Stimulated activated CD4-positive, alpha-beta T cell treated with anti-CD3 and anti-CD28 coated beads, TNF-alpha, amount 100 ng/mL, for 48 hours (primary cell): ENCODE results near the gene KRTAP10-4.
"Not testable (repeated sequence)": the region's sequence is repeated elsewhere in the genome, so short reads cannot be mapped to it uniquely, and the experiment has no call there.

ENCODE experiments used
- DNase-seq, 3 donors: peaks; one replicate each; pipeline ENCODE4 v3.0.0-alpha.2; 2020; ENCODE audit warnings: low read depth in 3 of 3

KRTAP10-4 gene

DNA sequence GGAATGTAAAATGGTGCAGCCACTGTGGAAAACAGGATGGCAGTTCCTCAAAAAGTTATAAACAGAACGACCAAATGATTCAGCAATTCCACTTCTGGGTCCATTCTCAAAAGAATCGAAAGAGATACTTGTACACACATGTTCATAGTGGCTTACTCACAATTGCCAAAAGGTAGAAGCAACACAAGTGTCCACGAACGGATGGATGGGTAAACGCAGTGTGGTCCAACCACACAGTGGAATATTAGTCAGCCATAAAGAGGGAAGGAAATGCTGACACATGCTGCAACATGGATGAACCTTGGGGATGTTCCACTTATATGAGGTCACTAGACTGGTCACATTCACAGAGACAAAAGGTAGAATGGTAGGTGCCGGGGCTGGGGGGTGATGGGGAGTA, 38.8 kb upstream of the KRTAP10-4 start:
- no peak for DNase-seq

DNA sequence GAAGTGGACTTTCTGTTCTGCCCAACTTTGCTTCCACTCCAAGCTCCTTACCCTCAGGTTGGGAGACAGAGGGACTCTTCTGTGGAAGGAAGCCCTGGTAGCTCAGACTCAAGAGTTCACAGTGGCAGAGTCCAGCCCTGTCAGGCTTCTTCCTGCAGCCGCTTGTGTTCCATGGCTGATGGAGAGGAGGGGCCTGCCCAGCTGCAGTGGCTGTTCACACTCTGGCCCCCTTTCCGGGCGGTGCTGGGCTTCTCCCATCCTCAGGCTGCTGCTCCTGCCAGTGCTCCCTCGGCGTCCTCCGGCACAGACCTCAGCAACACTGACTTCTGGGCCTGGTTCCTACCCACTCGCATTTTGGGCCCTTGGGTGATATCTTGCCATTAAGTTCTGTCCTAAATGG, 37.6 kb upstream of the KRTAP10-4 start:
- DNase-seq, result no peak

DNA sequence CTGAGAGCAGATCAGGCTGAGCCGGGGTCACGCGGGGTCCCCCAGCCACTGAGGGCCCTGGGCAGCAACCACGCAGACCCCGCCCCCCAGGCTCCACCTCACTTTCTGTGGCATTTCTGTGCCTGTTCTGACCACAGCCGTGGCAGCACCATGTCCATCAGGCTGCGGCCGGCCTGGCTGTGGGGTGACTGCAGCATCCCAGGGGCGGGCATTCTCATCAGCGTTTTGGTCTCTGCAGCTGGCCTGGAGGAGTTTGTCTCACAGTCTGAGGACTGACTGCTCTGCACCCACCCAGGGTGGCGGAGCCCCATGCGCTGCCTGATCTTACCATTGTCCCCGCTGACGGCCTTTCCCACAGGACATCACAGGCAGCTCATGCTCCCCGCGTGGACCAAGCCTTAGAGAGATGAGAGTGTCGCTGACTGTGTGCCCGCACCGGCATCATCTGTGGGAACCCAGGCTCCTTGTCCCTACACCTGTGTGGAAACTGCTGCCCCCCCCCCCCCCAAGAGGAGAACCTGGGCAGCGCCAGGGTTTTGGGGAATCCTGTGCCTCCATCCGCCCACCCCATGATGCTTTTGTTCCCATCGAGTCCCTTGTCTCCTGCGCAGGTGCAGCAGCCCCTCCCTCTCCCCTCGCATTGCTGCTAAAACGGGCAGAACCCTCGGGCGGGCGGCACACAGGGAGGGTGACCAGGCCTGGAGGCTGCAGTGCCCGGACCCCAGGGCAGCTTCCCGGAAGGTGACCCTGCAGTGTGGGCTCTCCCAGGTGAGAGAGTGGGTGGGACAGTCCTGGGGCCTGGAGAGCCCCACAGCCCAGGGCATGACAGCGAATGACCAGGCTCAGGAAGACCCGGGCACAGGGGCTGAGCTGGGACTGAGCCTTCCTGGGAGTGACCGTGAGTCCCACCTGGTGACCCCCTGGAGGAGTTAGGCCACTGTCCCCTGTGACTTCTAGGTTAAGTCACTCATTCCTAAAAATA, 35.3 kb upstream of the KRTAP10-4 start:
- no peak for DNase-seq

DNA sequence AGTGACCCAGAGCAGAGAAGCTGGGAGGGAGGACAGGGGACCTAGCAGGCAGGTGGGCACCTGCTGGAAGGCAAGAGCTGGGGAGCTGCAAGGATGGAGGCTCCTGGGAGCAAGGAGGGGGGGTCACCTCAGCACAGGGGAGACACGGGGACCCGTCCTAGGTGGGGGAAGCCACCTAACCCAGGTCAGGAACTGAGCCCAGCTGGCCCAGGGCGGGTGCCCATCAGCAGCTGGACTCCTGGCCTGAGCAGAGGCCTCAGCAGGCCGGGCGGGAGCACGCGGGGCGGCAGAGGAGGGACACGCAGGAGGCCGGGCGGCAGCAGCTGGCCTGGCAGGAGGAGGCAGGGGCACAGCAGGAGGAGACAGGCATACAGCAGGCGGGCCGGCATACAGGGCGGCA, 34.5 kb upstream of the KRTAP10-4 start:
- DNase-seq, result no peak

DNA sequence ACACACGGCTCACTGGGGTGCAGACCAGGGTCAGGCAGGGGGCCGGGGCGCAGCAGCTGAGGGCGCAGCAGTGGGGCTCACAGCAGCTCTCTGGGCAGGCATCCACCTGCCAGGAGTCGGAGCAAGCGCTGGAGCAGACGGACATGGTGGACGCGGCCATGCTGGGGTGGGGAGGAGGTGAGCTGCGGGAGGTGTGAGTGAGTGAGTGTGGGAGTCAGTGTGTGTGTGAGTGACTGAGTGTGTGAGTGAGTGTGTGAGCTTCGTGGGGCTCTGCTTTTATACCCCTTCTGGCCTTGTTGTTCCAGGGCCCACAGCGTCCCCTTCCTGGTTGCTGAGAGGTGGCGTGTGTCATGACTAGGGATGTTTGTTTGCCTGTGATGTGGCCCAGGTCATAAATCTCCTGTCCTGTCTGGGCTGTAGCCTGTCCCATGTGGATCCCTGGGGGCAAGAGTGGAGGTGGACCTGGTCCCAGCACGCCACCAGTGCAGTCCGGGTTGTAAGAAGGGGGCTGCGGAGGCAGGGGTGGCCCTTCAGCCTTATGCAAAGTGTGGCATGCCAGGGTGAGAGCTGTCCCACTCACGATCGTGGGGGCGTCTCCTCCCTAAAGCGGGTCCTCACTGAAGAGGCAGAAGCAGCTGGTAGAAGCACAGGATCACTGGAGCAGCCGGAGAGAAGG, 33.4 kb upstream of the KRTAP10-4 start, which contains the start of gene KRTAP10-1:
Gene KRTAP10-1, minus strand, starts transcription at position 205 of the 676 bp plus-strand sequence. Its CDS starts 45 bp downstream, at position 160.
- DNase-seq, result no peak

DNA sequence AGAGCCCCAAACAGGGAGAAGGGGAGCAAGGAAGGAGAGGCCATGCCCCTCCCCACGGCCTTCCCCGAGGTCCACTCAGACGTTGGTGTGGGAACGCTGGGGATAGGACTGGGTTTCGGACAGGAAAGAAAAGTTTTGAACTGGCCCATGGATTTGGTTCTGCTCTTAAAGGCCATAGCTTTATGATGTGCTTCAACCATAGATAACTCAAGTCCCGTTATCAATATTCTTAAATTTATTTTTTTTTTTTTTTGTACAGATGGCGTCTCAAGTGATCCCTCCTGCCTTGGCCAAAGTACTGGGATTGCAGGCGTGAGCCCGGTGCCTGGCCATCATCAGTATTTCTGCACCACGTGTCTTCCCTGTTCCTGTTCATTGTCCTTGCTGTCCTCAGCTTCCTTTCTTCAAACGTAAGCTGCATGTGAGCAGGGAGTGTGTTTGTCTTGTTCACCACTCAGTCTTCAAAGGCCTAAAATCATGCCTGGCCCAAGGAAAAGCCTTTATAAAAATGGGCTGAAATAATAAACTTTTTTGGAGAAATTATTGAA, 32.7 kb upstream of the KRTAP10-4 start:
- no peak for DNase-seq

DNA sequence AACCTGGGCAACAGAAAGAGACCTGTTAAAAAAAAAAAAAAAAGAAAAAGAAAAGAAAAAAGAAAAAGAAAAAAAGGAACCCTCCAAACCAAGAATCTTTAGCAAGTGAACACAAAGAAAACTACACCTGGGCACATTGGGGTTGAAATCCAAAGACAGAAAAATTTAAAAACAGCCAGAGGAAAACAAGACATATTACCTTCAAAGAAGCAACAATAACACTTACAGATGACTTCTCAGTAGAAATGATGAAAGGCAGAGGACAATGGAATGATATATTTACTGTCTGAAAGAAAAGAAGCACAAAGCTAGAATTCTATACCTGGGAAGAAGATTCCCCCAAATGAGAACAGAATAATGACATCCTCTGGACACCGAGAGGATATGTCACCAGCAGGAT, 30.8 kb upstream of the KRTAP10-4 start:
- DNase-seq, result no peak

DNA sequence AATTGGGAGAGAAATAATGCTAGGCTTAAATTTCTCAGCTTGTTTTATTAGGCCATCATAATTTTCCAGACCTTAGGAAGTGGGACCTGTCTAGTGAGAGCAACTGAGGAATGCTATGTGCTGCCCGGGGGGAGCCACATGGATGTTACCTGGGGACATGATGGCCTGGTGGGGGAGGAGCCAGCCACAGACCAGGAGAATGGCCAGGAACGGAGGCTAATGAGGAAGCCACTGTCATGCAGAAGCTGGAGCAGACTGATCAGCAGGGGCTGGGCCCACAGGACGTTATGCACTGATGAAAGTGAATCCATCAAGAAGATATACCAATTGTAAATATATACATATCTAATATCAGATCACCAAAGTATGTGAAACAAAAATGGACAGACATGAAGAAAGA, 29.0 kb upstream of the KRTAP10-4 start:
- no peak for DNase-seq

DNA sequence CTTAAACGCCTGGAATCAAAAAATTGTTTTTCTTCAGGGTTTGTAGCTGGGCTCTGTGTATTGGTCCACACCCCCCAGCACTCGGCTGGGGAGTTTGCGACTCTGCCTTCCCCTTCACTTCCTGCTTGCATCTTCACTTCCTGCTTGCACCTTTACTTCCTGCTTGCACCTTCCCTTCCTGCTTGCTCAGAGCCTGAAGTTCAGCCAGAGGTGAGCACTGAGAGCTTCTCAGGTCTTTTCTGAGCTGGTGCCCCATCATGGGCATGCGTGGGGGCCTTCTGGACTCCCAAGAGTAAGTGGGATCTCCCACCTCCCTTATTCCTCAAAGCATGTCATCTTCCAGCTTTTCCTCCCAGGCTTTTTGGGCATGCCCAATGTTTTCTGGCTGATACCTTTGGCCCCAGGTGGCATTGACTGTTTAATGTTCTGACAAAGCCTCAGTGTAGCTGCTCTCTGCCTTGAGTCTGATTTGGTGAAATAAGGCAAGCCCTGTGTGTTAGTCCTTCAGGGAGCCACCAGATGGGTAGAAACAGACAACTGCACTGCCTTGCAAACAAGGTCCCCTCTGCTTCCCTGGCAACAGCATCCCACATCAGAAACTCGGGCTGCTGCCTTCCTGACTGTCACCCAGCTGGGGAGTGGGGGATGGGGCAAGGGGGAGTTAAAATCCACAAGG, 25.7 kb upstream of the KRTAP10-4 start:
- peak in 1 of 3 donors; percentile 3 for DNase-seq

DNA sequence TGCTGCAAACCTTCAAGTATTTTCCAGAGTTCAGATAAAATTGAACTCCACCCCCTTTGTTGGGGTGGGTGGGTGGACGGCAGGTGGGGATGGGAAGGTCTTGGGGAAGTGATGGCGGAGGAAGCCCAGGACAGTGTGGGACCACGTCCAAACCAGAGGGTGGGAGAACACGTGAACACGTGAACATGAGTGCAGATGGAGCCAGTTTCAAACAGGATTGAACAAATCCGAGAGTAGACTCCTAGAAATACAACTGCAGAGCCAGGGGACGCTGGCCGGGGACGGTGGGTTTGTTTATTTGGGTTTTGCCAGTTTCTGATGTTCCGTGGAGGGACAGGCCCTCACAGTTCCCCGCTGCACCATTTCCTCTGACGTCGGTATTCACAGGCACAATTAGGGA, 25.1 kb upstream of the KRTAP10-4 start:
- DNase-seq, result no peak

DNA sequence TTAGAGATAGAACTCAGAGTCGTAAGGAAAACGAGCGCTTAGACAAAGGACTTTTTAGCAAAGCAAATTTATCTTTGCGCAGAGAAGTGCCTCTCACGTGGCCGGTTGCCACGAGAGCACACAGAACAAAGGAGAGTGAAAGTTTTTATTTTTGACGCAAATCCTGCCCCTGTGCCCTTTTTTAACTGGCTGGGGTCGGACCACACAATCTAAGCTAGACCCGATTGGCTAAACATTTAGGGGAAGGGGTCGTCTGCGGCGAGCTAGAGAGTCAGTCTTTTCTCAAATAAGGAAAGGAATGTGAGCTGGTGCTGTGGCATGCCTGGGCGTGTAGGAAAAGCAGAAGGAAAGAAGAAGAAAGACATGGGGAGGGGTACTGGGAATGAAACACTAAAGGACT, 24.6 kb upstream of the KRTAP10-4 start:
- no peak for DNase-seq

DNA sequence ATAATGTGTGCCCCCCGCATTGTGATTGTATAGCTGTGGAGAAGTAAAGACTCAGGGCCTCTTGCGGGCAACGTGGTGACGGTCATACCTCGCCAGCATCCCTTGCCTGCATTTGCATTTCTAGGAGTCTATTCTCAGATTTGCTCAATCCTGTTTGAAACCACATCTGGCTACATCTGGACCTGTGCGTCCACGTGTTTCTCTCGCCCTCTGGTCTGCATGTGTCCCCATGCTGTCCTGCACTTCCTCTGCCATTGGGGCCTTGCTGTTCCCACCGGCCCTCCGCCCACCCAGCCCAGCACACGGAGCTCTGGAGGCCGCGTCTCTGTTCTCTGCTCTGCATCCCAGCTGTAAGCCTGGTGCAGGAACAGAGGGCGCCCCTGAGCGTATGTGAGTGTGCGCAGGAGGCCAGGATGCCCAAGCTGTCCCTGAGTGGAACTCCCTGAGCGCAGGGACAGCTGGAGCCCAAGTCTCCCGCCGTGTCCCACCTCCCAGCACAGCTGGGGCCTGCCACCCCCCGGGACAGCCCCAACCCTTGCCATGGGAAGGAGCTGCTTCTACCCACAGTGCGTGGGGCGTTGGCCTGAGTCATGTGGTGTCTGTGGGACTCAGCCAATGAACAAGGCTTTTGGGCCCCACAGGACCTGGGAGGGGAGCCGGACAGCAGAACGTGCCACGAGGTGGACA, 23.9 kb upstream of the KRTAP10-4 start:
- DNase-seq, result no peak

DNA sequence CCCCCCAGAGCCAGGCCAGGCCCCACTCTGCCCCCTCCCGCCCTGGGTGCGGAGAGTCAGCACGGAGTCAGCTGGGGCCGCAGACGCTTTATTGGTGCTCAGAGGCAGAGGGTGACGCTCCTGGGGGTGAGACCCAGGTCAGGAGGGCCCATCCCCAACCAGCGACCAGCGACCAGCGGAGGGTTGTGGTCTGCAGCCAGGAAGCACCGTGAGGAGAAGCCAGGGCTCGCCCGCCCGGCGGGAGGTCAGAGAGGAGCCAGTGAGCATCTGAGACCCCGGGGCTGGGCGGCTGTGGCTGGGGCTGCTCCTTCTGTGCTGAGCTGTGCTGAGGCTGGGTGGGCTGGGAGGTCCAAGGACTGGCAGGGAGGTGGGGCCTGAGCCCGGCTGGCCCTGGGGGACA, 23.2 kb upstream of the KRTAP10-4 start:
- DNase-seq, result not testable (repeated sequence)

DNA sequence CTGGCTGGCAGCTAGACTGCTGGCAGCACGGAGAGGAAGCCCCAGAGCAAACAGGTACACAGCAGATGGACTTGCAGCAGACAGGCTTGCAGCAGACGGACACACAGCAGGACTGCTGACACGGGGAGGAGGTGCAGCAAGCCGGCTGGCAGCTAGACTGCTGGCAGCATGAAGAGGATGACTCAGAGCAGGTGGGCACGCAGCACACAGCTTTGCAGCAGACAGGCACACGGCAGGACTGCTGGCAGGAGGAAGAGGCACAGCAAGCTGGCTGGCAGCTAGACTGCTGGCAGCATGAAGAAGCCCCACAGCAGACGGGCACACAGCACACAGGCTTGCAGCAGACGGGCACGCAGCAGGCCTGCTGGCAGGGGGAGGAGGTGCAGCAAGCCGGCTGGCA, 22.7 kb upstream of the KRTAP10-4 start:
- DNase-seq, result no peak

DNA sequence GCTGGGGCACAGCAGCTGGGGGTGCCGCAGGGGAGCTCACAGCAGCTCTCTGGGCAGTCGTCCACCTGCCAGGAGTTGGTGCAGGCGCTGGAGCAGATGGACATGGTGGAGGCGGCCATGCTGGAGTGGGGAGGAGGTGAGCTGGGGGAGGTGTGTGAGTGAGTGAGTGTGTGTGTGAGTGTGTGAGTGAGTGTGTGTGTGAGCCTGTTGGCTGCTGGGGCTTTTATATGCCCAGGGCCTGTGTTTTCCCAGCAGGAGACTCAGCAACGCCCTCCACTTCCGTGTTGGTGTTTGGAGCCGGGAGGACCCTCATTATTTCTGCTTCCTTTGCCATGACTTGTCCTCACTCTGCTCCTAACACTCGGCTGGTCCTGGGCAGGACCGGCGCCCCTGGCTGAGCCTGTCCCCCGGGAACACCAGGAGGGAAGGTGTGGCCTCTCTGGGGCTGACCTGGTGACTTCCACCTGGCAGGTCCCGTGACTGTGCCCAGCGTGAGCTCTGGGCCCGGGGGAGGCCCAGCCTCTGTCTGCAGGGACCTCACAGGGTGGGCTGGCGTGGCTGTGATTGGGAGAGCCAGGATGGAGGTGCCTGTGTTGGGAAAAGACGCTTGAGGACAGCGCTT, 22.1 kb upstream of the KRTAP10-4 start, which contains the start of gene KRTAP10-2:
Gene KRTAP10-2, minus strand, starts transcription at position 166 of the 622 bp plus-strand sequence. Its CDS starts 47 bp downstream, at position 119.
- DNase-seq, result no peak

DNA sequence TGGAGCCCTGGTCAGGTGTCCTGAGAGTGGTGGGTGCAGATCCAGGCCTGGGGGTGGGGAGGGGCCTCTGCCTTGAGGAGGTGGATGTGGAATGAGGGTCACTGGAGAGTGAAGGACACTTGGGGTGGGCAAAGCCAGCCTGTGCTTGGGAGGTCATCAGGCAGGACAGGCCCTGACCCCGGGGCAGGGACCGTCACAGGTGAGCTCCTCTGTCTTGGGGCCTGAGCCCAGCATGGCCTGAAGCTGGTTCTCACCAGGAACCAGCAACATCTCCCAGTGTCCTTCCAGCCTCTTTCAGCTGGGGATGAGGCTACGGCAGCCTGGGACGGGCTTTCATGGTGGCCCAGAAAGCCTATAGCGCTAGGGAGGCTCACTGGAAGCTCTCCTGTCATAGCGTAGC, 21.4 kb upstream of the KRTAP10-4 start:
- no peak for DNase-seq

DNA sequence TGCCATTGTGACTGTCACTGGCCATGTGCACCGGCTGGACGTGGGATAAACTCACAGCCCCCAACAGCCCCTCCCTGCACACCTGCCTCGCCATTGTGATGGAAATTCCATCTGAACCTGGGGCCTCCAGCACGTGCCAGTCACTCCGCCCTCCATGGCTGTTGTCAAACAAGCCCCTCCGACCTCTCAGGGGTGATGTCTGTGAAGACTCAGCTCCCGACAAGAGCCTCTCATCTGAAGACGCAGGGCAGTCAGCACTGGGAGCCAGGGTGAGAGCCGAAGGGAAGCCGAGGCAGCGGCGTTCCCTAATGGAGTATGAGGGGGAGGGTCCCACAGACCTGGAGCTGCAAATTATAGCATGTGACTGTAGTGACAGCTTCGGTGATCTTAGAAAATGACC, 20.8 kb upstream of the KRTAP10-4 start:
- no peak for DNase-seq

DNA sequence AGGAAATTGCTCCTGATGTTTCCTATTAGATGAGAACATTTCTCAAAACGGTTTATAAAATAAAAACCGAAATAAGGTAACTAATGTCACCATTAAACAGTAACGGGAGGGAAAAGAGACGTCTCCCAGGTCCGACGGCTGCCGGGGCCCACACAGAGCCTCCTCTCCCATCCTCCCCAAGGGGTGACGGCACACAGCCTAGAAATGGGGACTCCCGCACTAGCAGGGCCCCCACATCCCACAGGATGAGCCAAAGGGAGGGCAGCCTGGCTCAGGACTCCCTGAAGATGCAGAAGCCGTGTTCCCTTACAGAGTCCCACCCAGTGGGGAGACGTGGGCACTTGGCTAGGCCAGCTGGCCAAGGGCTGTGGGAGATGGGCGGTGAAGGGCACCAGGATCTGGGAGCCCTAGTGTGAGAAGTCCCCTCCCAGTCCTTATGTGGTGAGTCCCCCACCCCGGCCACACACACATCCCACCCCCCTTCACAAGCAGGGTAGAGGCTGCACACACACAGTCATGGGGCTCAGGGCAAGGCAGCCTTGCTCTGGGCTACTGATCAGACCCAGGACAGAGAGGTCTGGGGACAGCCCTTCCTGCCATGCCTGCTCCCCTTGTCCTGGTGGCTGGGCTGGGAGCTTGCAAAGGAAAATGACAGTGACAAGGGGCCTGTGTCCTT, 18.2 kb upstream of the KRTAP10-4 start:
- no peak for DNase-seq

DNA sequence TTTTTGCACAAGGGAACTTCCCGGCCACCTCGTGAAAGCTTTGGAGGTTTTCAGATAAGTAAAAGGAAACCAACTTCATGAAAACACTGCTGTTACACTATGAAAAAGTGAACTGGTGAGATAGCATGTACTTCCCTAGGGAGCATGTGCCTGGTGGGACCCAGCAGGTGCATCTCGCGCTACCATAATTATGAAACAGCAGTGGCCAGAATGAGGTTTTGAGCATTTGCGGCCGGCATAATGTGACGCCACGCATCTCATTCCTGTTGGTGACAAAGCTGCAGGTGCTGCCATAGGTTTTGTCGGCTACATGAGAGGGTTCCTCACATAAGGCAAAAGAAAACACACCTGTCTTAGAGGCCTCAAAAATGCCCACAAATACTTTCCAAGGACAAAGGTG, 16.6 kb upstream of the KRTAP10-4 start:
- no peak for DNase-seq
